Measurements from ENCODE around the gene NT5M. TPM values are rescaled to one million over a fixed set of nuclear protein-coding genes. Genes with fewer than 3 reads are reported as not detected.
"Not testable (repeated sequence)": the region's sequence is repeated elsewhere in the genome, so short reads cannot be mapped to it uniquely, and the experiment has no call there.

The NT5M gene
- total RNA-seq, 1 donor from 2014 or later = 1.6 TPM

- ATAC-seq; DNase-seq (ENCODE audit: low spot score): not testable (repeated sequence)
Observed at GRCh38 chr17:17301659-17302058, 1.5 kb upstream of the NT5M start.

- DNase-seq (ENCODE audit: low spot score) (no peak), ATAC-seq (no peak)
Observed at GRCh38 chr17:17303847-17304490, 796 bp downstream of the NT5M start.

- no peak for ATAC-seq
- no peak for DNase-seq (ENCODE audit: low spot score)
Observed at GRCh38 chr17:17304521-17304985, 1.4 kb downstream of the NT5M start.

- DNase-seq (ENCODE audit: low spot score) (no peak), ATAC-seq (no peak)
Observed at GRCh38 chr17:17305281-17305801, 2.2 kb downstream of the NT5M start.

- no peak for ATAC-seq
Observed at GRCh38 chr17:17309356-17309755, 6.2 kb downstream of the NT5M start.

GRCh38 chr17:17313350-17313991 is 10.3 kb downstream of the NT5M start:
- ATAC-seq = peak; percentile 96
- DNase-seq (ENCODE audit: low spot score) = peak; percentile 61

More at GRCh38 chr17:17309356-17309755, 6.2 kb downstream of the NT5M start:
- no peak for DNase-seq (ENCODE audit: low spot score)

GRCh38 chr17:17314501-17315071 is 11.4 kb downstream of the NT5M start:
- ATAC-seq (no peak), DNase-seq (ENCODE audit: low spot score) (no peak)

- ATAC-seq (no peak), DNase-seq (ENCODE audit: low spot score) (no peak)
Observed at GRCh38 chr17:17315142-17315821, 12.1 kb downstream of the NT5M start.

GRCh38 chr17:17320188-17320910 is 17.2 kb downstream of the NT5M start:
- no peak for ATAC-seq
- no peak for DNase-seq (ENCODE audit: low spot score)

- ATAC-seq = no peak
- DNase-seq (ENCODE audit: low spot score) = no peak
Observed at GRCh38 chr17:17320911-17321220, 17.7 kb downstream of the NT5M start.

- DNase-seq (ENCODE audit: low spot score) (peak; percentile 29), ATAC-seq (no peak)
Observed at GRCh38 chr17:17321356-17322025, 18.3 kb downstream of the NT5M start.

- DNase-seq (ENCODE audit: low spot score) (no peak), ATAC-seq (no peak)
Observed at GRCh38 chr17:17322516-17323510, 19.6 kb downstream of the NT5M start.

GRCh38 chr17:17324616-17325015 is 21.4 kb downstream of the NT5M start:
- no peak for DNase-seq (ENCODE audit: low spot score)
- no peak for ATAC-seq

GRCh38 chr17:17325228-17325627 is 22.1 kb downstream of the NT5M start:
- DNase-seq (ENCODE audit: low spot score) (no peak), ATAC-seq (no peak)

GRCh38 chr17:17325816-17326215 is 22.6 kb downstream of the NT5M start:
- ATAC-seq = no peak
- no peak for DNase-seq (ENCODE audit: low spot score)

GRCh38 chr17:17326275-17326875 is 23.2 kb downstream of the NT5M start:
- DNase-seq (ENCODE audit: low spot score) (no peak), ATAC-seq (no peak)

- DNase-seq (ENCODE audit: low spot score) (no peak), ATAC-seq (no peak)
Observed at GRCh38 chr17:17328251-17328650, 25.1 kb downstream of the NT5M start.

- DNase-seq (ENCODE audit: low spot score) (no peak), ATAC-seq (no peak)
Observed at GRCh38 chr17:17341452-17341851, 38.3 kb downstream of the NT5M start.

Data from left lobe of liver (tissue), 2 donors.